Tibial artery (tissue), 4 donors: ENCODE results near the gene PIMREG.

ENCODE experiments used
- DNase-seq, 2 donors: peaks; one replicate each; pipeline ENCODE4 v3.0.0-alpha.2; 2019
- H3K27ac ChIP-seq, 2 donors: fragments of 200-600 bp; sonication (generic) in 1 of 2; 1 replicate in 1 of 2; 2 replicates in 1 of 2; pipeline ENCODE4 v1.5.1; 2018 to 2019; ENCODE audit warnings: mild to moderate bottlenecking in 1 of 2
- H3K27me3 ChIP-seq, 2 donors: fragments of 200-600 bp; sonication (generic) in 1 of 2; one replicate each; pipeline versions ENCODE4 v1.5.1 to v1.6.0; 2016 to 2019
- H3K36me3 ChIP-seq, 3 donors: fragments of 200-600 bp; sonication (generic) in 2 of 3; one replicate each; pipeline ENCODE4 v1.5.1; 2016 to 2019; ENCODE audit warnings: mild to moderate bottlenecking in 2 of 3
- H3K4me1 ChIP-seq, 4 donors: fragments of 200-600 bp; sonication (generic) in 2 of 4; 1 replicate in 3 of 4; 2 replicates in 1 of 4; pipeline ENCODE4 v1.5.1; 2016 to 2019
- H3K4me3 ChIP-seq, 2 donors: fragments of 200-600 bp; sonication (generic) in 1 of 2; 1 replicate in 1 of 2; 2 replicates in 1 of 2; pipeline ENCODE4 v1.5.1; 2018 to 2019; ENCODE audit warnings: mild to moderate bottlenecking in 2 of 2
- H3K9me3 ChIP-seq, 3 donors: fragments of 200-600 bp; sonication (generic) in 1 of 3; one replicate each; pipeline ENCODE4 v1.5.1; 2016 to 2019
- CTCF ChIP-seq, 2 experiments: fragments of 200-600 bp in 1 of 2; fragments of 450-650 bp in 1 of 2; IDR thresholded peaks; one replicate each; pipeline ENCODE4 v1.5.1; 2017 to 2019; ENCODE audit warnings: antibody characterized with exemption in 2 of 2, mild to moderate bottlenecking in 1 of 2, moderate library complexity in 1 of 2
- intact Hi-C: fragments of 100-400 bp; cut with DNase I; formaldehyde crosslinking; loops from one replicate; pipeline ENCODE4 v1.15.0; 2023; ENCODE audit warnings: low total_unique reads

PIMREG gene

GRCh38 chr17:6496640-6497441, 52.6 kb downstream of the PIMREG start:
- no peak overlapping the region for H3K4me3 ChIP-seq
- no peak for TF ChIP-seq CTCF (IDR thresholded peaks at IDR 0.05)
- H3K36me3 ChIP-seq, result no peaks in the 10 kb centered on the region
- no peaks in the 10 kb centered on the region for H3K9me3 ChIP-seq
- peaks cover 0 to 8% (median 2%) of the 10 kb centered on the region in 4 donors for H3K4me1 ChIP-seq
- no peak overlapping the region for H3K27ac ChIP-seq
- DNase-seq, result peak in 1 of 2 donors; percentile 53
- H3K27me3 ChIP-seq, result peaks cover 0 to 4% of the 10 kb centered on the region in 2 donors
- intact Hi-C loops, result no loop called here

GRCh38 chr17:6497496-6498221, 53.4 kb downstream of the PIMREG start:
- H3K4me1 ChIP-seq, result peaks cover 0 to 8% (median 2%) of the 10 kb centered on the region in 4 donors
- H3K36me3 ChIP-seq, result no peaks in the 10 kb centered on the region
- peaks cover 0 to 4% of the 10 kb centered on the region in 2 donors for H3K27me3 ChIP-seq
- TF ChIP-seq CTCF (IDR thresholded peaks at IDR 0.05), result no peak
- intact Hi-C loops, result no loop called here
- no peak overlapping the region for H3K27ac ChIP-seq
- peak in 1 of 2 donors; percentile 61 for DNase-seq
- no peaks in the 10 kb centered on the region for H3K9me3 ChIP-seq
- no peak overlapping the region for H3K4me3 ChIP-seq

GRCh38 chr17:6498356-6498755, 54.1 kb downstream of the PIMREG start:
- intact Hi-C loops, result no loop called here
- no peak for TF ChIP-seq CTCF (IDR thresholded peaks at IDR 0.05)
- H3K4me3 ChIP-seq, result no peak overlapping the region
- H3K36me3 ChIP-seq, result no peaks in the 10 kb centered on the region
- H3K27ac ChIP-seq, result no peak overlapping the region
- peaks cover 0 to 4% of the 10 kb centered on the region in 2 donors for H3K27me3 ChIP-seq
- DNase-seq, result no peak
- H3K4me1 ChIP-seq, result peaks cover 0 to 8% (median 2%) of the 10 kb centered on the region in 4 donors
- H3K9me3 ChIP-seq, result no peaks in the 10 kb centered on the region

- no peak overlapping the region for H3K27ac ChIP-seq
- intact Hi-C loops, result no loop called here
- H3K9me3 ChIP-seq, result no peaks in the 10 kb centered on the region
- H3K36me3 ChIP-seq, result no peaks in the 10 kb centered on the region
- H3K4me1 ChIP-seq, result peaks cover 0 to 8% (median 2%) of the 10 kb centered on the region in 4 donors
- H3K4me3 ChIP-seq, result no peak overlapping the region
- H3K27me3 ChIP-seq, result peaks cover 0 to 4% of the 10 kb centered on the region in 2 donors
- peak in 1 of 2 donors; percentile 42 for DNase-seq
- TF ChIP-seq CTCF (IDR thresholded peaks at IDR 0.05), result no peak
Observed at GRCh38 chr17:6498901-6499540, 54.8 kb downstream of the PIMREG start.
